Measurements from ENCODE around the gene MRC2. TPM values are rescaled to one million over a fixed set of nuclear protein-coding genes. Genes with fewer than 3 reads are reported as not detected.

MRC2 gene
- total RNA-seq, 1 experiment from 2014 or later: 34.3 TPM

- POLR2A ChIA-PET (ENCODE audit: low non-redundant PET): no interaction called here
- intact Hi-C loops (cut with micrococcal nuclease; ENCODE audit: unreplicated experiment): no loop called here
- Histone ChIP-seq H3K27me3 (replicated peaks; ENCODE audit: insufficient read depth, low read depth, low read length, poor library complexity) (no peaks in the 10 kb centered on the region), H3K4me3 (ENCODE audit: low read depth, low read length, poor library complexity, severe bottlenecking) (no peak overlapping the region), H3K27ac (ENCODE audit: low read depth, low read length, poor library complexity, severe bottlenecking) (no peak overlapping the region), H3K9me3 (ENCODE audit: low read depth, low read length, poor library complexity, severe bottlenecking) (no peaks in the 10 kb centered on the region), H3K36me3 (ENCODE audit: insufficient read depth, low read length, poor library complexity, severe bottlenecking) (no peaks in the 10 kb centered on the region), H3K4me1 (ENCODE audit: insufficient read depth, low read length, poor library complexity, severe bottlenecking) (peaks cover 14% of the 10 kb centered on the region)
- CTCF ChIA-PET: no interaction called here
- BruUV-seq (replicated peaks): no TSS peak
- TF ChIP-seq EZH2 (IDR thresholded peaks at IDR 0.05; ENCODE audit: borderline replicate concordance, low read depth, low read length, poor library complexity, severe bottlenecking): no peak
- no peak for TF ChIP-seq CTCF (conservative IDR thresholded peaks at IDR 0.05; ENCODE audit: low read depth, low read length)
- DNase-seq (ENCODE audit: low spot score): no peak
These were observed 20.9 kb downstream of the MRC2 start for GRCh38 chr17:62648251-62648955.

DNA sequence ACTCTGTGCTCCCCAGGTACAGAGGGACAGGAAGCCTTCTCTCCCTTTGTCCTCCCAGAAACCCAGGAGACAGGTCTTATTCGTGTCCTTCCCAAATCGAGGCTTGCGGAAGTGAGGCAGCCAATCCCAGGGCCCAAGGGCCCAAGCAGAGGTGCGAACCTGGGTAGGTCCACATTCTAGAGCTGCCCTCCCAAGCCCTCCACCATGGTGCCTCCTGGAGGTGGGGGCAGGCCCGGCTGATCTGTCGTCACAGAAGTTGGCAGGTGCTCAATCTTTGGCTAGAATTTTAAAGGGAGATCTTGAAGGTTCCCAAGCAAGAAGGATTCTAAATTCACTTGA lies 21.5 kb downstream of the MRC2 start:
- intact Hi-C loops (cut with micrococcal nuclease; ENCODE audit: unreplicated experiment): no loop called here
- no peaks in the 10 kb centered on the region for H3K27me3 ChIP-seq (replicated peaks; ENCODE audit: insufficient read depth, low read depth, low read length, poor library complexity)
- no peaks in the 10 kb centered on the region for H3K36me3 ChIP-seq (ENCODE audit: insufficient read depth, low read length, poor library complexity, severe bottlenecking)
- CTCF ChIA-PET: no interaction called here
- POLR2A ChIA-PET (ENCODE audit: low non-redundant PET): no interaction called here
- BruUV-seq (replicated peaks): no TSS peak
- no peak for DNase-seq (ENCODE audit: low spot score)
- TF ChIP-seq EZH2 (IDR thresholded peaks at IDR 0.05; ENCODE audit: borderline replicate concordance, low read depth, low read length, poor library complexity, severe bottlenecking): no peak
- TF ChIP-seq CTCF (conservative IDR thresholded peaks at IDR 0.05; ENCODE audit: low read depth, low read length): no peak
- peaks cover 16% of the 10 kb centered on the region for H3K4me1 ChIP-seq (ENCODE audit: insufficient read depth, low read length, poor library complexity, severe bottlenecking)
- no peaks in the 10 kb centered on the region for H3K9me3 ChIP-seq (ENCODE audit: low read depth, low read length, poor library complexity, severe bottlenecking)
- H3K4me3 ChIP-seq (ENCODE audit: low read depth, low read length, poor library complexity, severe bottlenecking): no peak overlapping the region
- no peak overlapping the region for H3K27ac ChIP-seq (ENCODE audit: low read depth, low read length, poor library complexity, severe bottlenecking)

DNA sequence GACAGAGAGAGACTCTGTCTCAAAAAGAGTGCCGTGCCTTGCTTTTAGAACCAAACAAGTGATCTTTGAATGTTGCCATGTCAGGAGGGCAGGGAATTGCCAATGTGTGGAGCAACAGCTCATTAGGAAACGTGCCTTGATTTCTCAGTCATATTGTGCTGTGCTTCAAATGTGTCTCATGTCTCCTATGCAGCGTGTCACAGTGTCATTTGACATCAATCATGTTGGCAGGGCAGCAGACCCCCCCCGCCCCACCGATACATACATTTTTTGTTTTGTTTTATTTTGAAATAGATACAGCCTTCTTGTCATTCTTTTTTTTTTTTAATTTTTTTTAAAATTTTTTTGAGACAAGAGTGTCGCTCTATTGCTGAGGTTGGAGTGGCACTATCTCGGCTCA lies 22.1 kb downstream of the MRC2 start:
- CTCF ChIA-PET: no interaction called here
- POLR2A ChIA-PET (ENCODE audit: low non-redundant PET): no interaction called here
- no peaks in the 10 kb centered on the region for H3K9me3 ChIP-seq (ENCODE audit: low read depth, low read length, poor library complexity, severe bottlenecking)
- no peaks in the 10 kb centered on the region for H3K36me3 ChIP-seq (ENCODE audit: insufficient read depth, low read length, poor library complexity, severe bottlenecking)
- intact Hi-C loops (cut with micrococcal nuclease; ENCODE audit: unreplicated experiment): no loop called here
- H3K27ac ChIP-seq (ENCODE audit: low read depth, low read length, poor library complexity, severe bottlenecking): no peak overlapping the region
- DNase-seq (ENCODE audit: low spot score): no peak
- no peak for TF ChIP-seq EZH2 (IDR thresholded peaks at IDR 0.05; ENCODE audit: borderline replicate concordance, low read depth, low read length, poor library complexity, severe bottlenecking)
- H3K27me3 ChIP-seq (replicated peaks; ENCODE audit: insufficient read depth, low read depth, low read length, poor library complexity): no peaks in the 10 kb centered on the region
- H3K4me3 ChIP-seq (ENCODE audit: low read depth, low read length, poor library complexity, severe bottlenecking): no peak overlapping the region
- H3K4me1 ChIP-seq (ENCODE audit: insufficient read depth, low read length, poor library complexity, severe bottlenecking): peaks cover 16% of the 10 kb centered on the region
- no TSS peak for BruUV-seq (replicated peaks)

- intact Hi-C loops (cut with micrococcal nuclease; ENCODE audit: unreplicated experiment): no loop called here
- Histone ChIP-seq H3K9me3 (ENCODE audit: low read depth, low read length, poor library complexity, severe bottlenecking) (no peaks in the 10 kb centered on the region), H3K36me3 (ENCODE audit: insufficient read depth, low read length, poor library complexity, severe bottlenecking) (no peaks in the 10 kb centered on the region), H3K4me3 (ENCODE audit: low read depth, low read length, poor library complexity, severe bottlenecking) (no peak overlapping the region), H3K27me3 (replicated peaks; ENCODE audit: insufficient read depth, low read depth, low read length, poor library complexity) (no peaks in the 10 kb centered on the region), H3K27ac (ENCODE audit: low read depth, low read length, poor library complexity, severe bottlenecking) (no peak overlapping the region), H3K4me1 (ENCODE audit: insufficient read depth, low read length, poor library complexity, severe bottlenecking) (peaks cover 16% of the 10 kb centered on the region)
- no TSS peak for BruUV-seq (replicated peaks)
- ChIA-PET CTCF (no interaction called here), POLR2A (ENCODE audit: low non-redundant PET) (no interaction called here)
- DNase-seq (ENCODE audit: low spot score): no peak
- TF ChIP-seq EZH2 (IDR thresholded peaks at IDR 0.05; ENCODE audit: borderline replicate concordance, low read depth, low read length, poor library complexity, severe bottlenecking): no peak
- TF ChIP-seq CTCF (conservative IDR thresholded peaks at IDR 0.05; ENCODE audit: low read depth, low read length): no peak
These were observed 23.1 kb downstream of the MRC2 start for GRCh38 chr17:62650587-62650986.
